GM12873 (cell line): ENCODE data around the gene TAF3.

Experiments used
- CTCF ChIP-seq: IDR thresholded peaks from 2 replicates; pipeline ENCODE4 v1.5.1; 2012; ENCODE audit warnings: low read depth, mild to moderate bottlenecking, moderate library complexity, low read length, control low read depth; ENCODE audit not compliant: insufficient read depth; ENCODE audit errors: missing control alignments

The TAF3 gene

GRCh38 chr10:7787857-7788638 lies 30.3 kb upstream of the TAF3 start, which contains the start of the genes ATP5F1C and KIN:
Gene ATP5F1C, plus strand, starts transcription at chr10:7788177. Its CDS starts 31 bp downstream, at chr10:7788208.
Gene KIN, minus strand, starts transcription at chr10:7787993. Its CDS starts 60 bp downstream, at chr10:7787933.
- no peak for TF ChIP-seq CTCF

- TF ChIP-seq CTCF: no peak
Measured at GRCh38 chr10:7788639-7789286, 29.5 kb upstream of the TAF3 start.

GRCh38 chr10:7789390-7789789 lies 28.9 kb upstream of the TAF3 start:
- TF ChIP-seq CTCF: no peak

GRCh38 chr10:7792541-7792940 lies 25.8 kb upstream of the TAF3 start:
- no peak for TF ChIP-seq CTCF

- no peak for TF ChIP-seq CTCF
Measured at GRCh38 chr10:7794251-7795026, 23.9 kb upstream of the TAF3 start.

- no peak for TF ChIP-seq CTCF
Measured at GRCh38 chr10:7795605-7796004, 22.7 kb upstream of the TAF3 start.

- no peak for TF ChIP-seq CTCF
Measured at GRCh38 chr10:7797582-7797981, 20.7 kb upstream of the TAF3 start.
